B cell (primary cell): ENCODE data around the gene GATA5.

ENCODE experiments used
- CTCF ChIP-seq: fragments of 200-600 bp; IDR thresholded peaks from one replicate; pipeline ENCODE4 v1.8.0; 2022; ENCODE audit warnings: antibody characterized with exemption, mild to moderate bottlenecking
- EZH2 ChIP-seq: IDR thresholded peaks from 2 replicates; pipeline ENCODE4 v1.6.1; 2012; ENCODE audit warnings: borderline replicate concordance, low read depth, mild to moderate bottlenecking, moderate library complexity, low read length; ENCODE audit not compliant: insufficient read depth, poor library complexity, severe bottlenecking

GRCh38 chr20:62464425-62464770, 11.4 kb downstream of the GATA5 start:
- no peak for TF ChIP-seq EZH2
- TF ChIP-seq CTCF = no peak
